Cerebellar nuclear complex (tissue), 1 donor: ENCODE results near the gene CYP27C1.

Experiments used
- DNase-seq, 2 experiments: peaks; one replicate each; lab custom pipeline; 2025; lab: John Stamatoyannopoulos, UW

Gene CYP27C1

DNA sequence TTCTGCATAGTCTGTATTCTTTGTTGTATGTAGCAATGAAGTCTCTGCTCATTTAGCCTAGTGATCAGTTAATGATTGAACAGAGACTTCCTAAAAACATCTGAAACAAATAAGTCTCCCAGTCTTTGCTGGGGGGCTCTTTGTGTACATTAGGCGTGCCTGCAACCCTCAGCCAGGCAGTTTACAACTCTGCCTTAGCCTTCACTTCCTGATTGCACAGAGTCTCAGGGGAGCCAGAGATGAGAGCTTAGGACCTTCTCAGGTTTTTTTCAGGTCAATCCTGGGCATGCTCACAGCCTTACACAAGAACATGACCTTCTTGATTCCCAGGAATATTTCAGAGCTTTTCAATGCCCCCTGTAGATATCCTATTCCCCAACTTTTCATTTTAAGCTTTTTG lies 69.1 kb downstream of the CYP27C1 start:
- DNase-seq = no peak

DNA sequence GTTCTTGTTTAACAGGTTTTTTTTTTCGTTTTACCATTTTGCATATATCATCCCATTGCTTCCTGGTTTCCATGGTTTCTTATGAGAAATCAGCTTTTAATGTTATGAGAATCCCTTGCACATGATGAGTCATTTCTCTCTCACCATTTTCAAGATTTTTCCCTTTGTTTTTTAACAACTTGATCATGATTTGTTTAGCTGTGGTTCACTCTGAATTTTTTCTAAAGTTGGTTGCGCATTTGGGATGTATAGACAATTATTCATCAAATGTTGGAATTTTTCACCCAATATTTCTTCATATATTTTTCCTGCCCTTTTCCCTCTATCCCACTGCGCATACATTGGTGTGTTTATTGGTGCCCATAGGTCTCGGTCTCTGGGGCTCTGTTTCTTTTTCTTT lies 70.7 kb downstream of the CYP27C1 start:
- DNase-seq = no peak

DNA sequence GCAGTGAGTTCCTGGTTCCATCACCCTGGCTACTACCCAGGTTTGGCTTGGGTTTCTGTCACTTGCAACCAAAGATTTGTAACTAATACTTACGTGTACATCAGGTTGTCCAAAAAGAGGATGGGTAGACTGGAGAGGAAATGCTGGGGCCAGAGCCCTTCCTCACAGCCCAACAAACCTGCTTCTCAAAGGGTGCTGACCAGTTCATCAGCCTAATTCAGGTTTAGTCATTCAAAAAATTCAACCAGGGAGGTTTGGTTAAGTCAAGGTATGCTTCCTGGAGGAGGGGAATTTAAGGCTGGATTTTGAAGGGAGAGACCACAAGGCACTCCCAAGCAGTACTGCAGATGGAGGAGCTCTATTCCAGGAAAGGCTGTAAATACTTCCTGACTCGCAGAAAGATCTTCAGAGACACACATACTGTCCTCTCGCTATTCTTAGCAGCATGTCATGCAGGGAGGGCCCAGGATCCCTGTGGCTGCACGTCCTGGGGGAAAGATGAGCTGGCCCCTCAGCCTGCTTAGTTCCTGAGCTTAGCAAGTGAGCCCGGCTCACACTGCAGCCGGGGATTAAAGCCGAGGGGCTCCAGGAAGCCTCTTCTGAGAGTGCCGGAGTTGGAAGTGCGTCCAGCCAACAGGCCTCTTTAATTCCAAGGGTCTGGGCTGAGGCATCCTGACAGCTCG lies 73.1 kb downstream of the CYP27C1 start:
- no peak for DNase-seq

DNA sequence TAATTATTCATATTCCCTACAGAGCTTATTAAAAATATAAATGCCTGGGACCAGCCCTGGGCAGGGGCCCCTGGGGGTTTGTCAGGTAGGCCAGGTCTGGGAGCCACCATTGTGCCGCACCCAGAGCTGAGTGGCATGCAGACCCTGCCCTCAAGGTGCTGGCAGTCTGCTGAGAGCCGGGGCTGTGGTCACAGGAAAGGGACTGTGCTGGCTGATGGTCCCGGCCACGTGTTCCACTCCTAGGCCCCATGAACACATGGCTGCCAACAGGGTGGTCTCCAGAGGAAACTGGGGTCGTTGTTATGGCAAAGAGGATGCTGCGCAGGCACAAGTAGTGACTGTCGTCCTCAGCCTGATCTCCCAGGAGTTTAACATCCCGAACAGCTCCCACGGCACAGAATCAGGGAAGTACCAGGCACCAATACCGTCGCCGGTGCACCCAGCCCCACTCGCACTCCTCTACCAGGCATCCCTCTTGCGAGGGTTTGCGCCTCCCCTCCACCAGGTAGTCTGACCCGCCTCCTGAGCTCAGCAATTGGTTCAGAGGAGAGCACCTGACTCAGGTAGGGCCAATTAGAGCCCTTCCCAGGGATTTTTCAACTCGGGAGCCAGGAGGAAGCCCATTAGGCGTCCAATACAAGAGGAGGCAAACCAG lies 73.9 kb downstream of the CYP27C1 start:
- DNase-seq = no peak

- no peak for DNase-seq
These were observed 74.7 kb downstream of the CYP27C1 start for GRCh38 chr2:127145280-127145895.

- DNase-seq = no peak
These were observed 76.0 kb downstream of the CYP27C1 start for GRCh38 chr2:127143841-127144782.

- DNase-seq = no peak
These were observed 77.2 kb downstream of the CYP27C1 start for GRCh38 chr2:127142663-127143630.

DNA sequence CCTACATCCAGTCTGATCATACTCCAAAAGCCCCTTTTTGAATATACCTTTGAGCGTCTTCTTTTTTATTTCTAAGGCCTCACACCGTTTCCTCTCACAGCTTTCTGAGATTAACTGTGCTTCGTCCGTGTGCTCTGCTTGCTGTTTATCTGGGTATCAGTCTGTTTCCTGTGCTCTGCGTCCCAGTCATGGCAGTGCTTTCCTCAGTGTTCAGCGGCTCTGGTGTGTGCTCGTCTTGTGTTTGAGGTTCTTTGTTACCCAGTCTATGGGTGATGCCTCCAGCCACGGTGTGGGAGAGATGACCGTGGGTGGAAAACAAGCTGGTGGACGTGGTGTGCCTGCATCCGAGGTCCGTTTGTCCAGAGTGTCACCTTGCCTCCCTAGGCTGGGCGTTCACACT lies 79.6 kb downstream of the CYP27C1 start:
- no peak for DNase-seq

GRCh38 chr2:127139766-127140165 lies 80.3 kb downstream of the CYP27C1 start:
- DNase-seq = no peak

DNA sequence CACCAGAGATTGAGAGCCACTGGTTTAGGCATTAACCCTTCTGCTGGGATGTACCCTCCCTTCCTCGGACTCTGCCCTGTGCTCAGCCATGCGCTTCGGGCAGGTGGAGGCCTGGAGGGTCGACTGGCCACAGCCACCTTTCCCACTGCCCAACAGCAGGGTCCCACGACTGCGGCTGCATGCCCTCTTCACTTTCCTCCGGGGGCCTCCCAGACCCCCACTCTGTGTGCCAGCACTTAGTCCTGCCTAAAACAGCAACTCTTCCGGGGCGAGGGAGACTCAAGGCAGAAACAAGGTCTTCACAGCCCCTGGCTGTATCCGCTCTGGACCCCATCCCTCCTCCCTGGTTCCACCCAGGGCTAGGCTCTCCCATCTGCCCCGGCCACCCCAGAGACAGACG lies 81.8 kb downstream of the CYP27C1 start:
- no peak for DNase-seq

DNA sequence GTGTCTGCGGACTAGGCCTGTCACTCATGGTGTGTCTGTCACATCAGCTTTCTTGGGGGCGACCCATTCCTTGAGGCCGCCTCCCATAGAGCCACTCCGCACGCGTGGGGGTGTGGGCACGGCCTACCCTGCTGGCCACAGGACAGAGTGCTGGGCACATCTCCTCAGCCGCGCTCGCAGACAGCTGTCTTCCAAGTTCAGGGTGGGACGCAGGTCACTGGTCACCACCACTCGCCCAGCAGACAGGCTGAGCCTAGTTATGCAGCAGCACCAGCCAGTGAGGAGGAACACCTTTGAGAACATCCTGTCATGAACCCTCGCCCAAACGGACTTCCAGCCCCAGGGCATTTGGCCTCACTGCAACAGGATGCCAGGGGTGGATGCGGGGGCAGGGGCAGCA lies 82.4 kb downstream of the CYP27C1 start:
- DNase-seq = no peak

- no peak for DNase-seq
These were observed 82.9 kb downstream of the CYP27C1 start for GRCh38 chr2:127137225-127137624.

DNA sequence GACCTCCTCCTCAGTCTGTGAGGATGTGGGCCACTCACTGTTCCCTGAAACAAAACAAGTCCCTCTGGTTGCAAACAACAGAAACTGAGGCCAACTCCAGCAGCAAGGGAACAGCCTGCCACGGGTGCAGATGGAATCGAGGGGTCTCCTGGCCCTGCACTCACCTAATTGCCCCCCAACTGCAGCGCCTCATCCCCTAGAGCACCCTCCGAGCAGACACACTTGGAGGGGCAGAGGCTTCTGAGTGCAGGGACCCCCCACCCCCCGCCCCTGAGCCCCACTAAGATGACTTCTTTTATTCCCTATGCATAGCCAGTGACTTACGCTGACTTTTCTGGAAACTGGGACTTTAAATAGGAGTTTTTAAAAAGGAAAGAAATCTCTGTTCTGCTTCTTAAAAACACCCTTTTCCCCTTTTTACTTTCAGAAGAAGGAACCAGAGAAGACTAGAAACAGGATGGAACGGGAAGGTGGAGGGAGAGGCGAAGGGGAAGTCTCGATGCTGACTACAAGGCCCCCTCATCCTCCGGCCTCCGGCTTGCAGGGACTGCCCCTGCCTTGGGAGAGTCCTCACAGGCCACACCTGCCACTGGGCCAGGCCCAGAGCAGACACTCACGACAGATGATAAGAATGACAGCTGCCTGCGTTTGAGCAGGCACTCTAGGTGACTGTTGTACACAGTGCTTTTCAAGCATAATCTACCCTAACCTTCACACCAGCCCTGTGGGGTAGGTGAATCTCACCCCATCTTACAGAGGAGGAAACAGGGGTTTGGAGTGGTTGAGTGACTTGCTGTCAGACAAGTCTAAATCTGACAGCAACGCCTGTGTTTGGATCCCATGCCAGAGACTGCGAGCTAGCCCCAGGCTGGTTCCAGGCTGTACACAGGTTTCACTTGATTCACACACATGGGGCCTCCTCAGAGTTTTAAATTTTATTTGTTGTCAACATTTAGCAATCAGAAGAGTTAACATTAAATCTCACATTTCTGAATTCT lies 85.0 kb downstream of the CYP27C1 start:
- DNase-seq = no peak

- no peak for DNase-seq
These were observed 85.9 kb downstream of the CYP27C1 start for GRCh38 chr2:127134235-127134634.
